Hypothalamus (tissue), 51 donors: ENCODE data around the gene HDAC5.
A peak's percentile ranks its signal among the peaks of the same experiment; 100 is the strongest.
"Not testable (repeated sequence)": the region's sequence is repeated elsewhere in the genome, so short reads cannot be mapped to it uniquely, and the experiment has no call there.

ENCODE experiments used
- DNase-seq, 51 donors: peaks; one replicate each; lab custom pipeline; 2025; lab: John Stamatoyannopoulos, UW

HDAC5 gene

DNA sequence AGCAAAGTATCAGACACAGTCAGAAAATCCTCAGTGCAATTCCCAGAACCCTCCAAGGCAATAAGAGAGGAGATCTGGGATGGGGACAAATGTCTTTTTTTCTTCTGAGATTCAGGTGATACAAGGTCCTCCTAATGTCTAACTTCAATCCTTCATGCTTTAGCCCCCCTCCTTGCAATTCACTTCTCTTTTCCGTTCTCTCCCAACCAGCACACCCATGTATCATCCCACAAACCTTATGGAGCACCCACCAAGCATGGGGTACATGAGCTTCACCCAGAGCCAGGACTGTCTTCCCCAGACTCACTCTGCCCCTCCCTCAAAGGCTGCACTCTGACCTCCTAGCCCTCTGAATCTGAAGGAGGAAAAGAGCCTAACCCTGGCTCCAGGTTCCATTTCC, 10.1 kb downstream of the HDAC5 start:
- DNase-seq = no peak

GRCh38 chr17:44112284-44113280, 10.9 kb downstream of the HDAC5 start:
- DNase-seq = peak in 1 of 51 donors; percentile 10

DNA sequence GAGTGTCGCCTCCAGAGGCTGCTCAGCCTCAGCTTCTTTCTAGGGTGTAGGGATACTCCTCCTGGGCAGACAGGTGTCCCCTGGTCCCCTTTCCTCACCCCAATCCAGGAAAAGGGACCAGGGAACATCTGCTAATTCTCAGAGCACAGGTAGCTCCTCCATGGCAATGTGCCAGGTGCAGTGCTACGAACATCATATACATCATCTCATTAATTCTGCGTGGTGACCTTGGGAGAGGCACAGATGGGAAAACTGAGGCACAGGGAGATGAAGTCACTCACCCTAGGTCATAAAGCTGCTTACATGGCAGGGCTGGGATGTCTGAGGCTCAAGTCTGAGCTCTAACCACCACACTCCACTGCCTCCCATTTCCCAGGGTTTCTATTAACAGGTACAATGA, 11.7 kb downstream of the HDAC5 start:
- no peak for DNase-seq

DNA sequence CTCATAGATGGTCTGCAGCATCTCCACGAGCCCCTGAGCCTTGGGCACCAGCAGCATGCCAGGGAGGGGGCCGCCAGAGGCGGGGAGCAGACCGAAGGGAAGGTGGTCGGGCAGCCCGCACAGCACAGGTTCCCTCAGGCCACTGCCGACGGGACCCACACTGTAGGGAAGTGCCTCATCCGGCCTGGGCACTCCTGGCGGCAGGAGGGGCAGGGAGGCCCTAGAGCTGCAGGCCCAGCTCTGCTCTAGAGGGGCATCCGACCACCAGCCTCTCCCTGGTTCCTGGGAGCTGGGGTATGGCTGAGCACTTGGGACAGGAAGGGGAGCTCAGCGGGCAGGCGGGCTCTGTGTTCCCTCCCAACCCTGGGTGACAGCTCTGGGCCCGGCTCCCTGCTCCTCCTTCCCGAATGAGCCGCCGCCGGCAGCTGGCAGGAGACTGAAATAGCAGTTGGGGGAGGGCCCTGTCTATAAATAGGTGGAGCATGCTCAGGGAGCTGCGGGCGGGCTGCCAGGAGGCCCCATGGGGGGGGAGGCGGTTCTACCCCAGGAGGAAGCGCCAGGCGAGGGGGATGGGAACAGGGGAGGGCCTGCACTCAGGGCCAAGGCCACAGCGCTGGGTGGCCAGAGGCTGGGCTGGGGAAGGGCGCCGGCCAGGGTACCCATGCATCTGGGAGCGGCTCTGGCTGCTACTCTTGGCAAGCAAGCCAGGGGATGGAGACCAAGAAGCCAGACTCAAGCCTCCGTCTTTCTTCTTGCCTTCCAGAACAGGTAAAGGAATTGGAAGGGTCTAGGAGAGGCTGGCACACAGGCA, 12.4 kb downstream of the HDAC5 start:
- DNase-seq = peak; percentile 87 to 99 (median 97)

- DNase-seq = peak in 1 of 51 donors; percentile 11
Measured at GRCh38 chr17:44110011-44110686, 13.3 kb downstream of the HDAC5 start.

GRCh38 chr17:44109312-44109630, 14.2 kb downstream of the HDAC5 start:
- no peak for DNase-seq

- peak in 31 of 51 donors; percentile 15 to 84 (median 40) for DNase-seq
Measured at GRCh38 chr17:44108440-44109311, 14.8 kb downstream of the HDAC5 start.

DNA sequence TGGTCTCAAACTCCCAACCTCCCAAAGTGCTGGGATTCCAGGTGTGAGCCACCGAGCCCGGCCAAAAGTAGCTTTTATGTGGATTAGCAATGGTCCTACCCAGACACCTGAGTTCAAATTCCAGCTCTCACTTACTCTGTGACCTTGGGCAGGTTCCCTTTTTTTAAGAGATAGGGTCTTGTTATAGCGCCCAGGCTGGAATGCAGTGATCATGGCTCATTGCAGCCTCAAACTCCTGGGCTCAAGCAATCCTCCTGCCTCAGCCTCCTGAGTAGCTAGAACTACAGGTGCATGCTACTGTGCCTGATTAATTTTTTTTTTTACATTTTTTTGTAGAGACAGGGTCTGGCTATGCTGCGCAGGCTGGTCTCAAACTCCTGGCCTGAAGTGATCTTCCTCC, 16.6 kb downstream of the HDAC5 start:
- DNase-seq = no peak

- no peak for DNase-seq
Measured at GRCh38 chr17:44105941-44106340, 17.5 kb downstream of the HDAC5 start.

DNA sequence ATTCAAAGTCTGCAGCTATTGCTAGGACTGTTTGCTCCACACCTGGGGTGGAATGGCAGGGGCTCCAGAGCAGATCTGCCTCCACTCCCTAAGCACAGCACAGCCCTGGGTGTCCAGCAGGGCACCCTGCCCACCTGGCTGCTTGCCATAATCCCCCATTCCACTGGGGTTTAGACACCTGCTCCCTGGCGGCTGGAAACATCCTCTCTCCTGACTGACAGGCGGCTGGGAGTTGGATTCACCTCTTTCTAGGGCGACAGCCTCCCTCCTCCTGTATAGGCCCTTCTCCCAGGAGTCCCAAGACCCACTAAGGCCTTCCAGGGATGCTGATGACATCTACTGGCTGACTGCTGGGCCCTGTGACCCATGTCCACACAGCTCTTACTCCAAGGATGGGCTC, 18.0 kb downstream of the HDAC5 start:
- DNase-seq = no peak

DNA sequence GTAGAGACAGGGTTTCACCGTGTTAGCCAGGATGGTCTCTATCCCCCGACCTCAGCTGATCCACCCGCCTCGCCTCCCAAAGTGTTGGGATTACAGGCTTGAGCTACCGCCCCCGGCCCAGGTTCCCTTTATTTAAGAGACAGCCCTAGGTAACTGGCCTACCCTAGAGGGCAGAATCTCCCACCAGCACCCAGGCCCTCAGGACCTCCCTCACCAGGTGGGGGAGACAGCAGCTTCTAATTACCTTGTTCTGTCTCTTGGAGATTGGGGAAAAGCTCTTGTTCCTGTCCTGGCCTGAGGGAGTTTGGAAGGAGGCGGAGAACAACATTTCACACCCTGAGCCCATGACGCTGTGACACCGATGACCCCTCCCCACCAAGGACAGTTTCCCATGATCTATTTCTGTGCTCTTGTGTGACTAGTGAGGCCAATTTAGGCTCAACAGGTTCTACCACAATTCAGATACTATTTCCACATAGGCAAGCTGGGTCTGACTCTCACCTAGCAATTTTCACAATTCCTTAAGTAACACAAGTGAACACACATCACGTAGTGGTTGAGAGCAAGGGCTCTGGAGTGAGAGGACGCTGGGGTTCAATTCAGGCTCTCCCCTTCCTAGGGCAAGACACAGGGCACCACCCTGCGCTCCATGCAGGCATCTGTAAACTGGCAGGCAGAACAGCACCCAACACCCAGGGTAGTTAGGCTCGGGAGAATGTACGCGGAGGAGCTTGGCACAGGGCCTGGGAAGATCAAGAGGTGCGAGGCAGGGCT, 20.4 kb downstream of the HDAC5 start:
- DNase-seq = no peak

DNA sequence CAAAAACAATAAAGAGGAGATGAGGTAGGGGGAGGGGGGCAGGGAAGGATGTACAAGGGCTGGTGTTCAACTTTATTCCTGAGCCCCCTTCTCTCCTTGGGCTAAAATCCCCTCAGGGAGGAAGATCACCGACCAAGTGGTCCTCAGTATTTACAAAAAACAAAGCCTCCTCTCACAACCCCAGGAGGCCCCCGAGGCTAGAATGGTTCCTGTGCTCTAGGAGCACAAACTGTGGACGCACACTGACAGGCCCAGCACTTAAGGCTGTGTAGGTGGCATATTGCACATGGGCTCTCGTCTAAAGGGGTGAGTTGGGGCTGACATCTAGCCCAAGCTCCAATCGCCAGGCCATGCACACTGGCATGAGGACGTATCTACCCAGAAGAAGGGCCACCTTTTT, 21.6 kb downstream of the HDAC5 start:
- DNase-seq = not testable (repeated sequence)

- peak in 12 of 51 donors; percentile 19 to 62 (median 34) for DNase-seq
Measured at GRCh38 chr17:44097110-44097958, 26.1 kb downstream of the HDAC5 start.

GRCh38 chr17:44095647-44096496, 27.6 kb downstream of the HDAC5 start:
- DNase-seq = peak in 35 of 51 donors; percentile 15 to 80 (median 57)

GRCh38 chr17:44095388-44095646, 28.1 kb downstream of the HDAC5 start:
- no peak for DNase-seq

GRCh38 chr17:44094701-44095387, 28.6 kb downstream of the HDAC5 start:
- DNase-seq = no peak
